ENCODE measurements around the gene CELF3. TPM values are rescaled to one million over a fixed set of nuclear protein-coding genes. Genes with fewer than 3 reads are reported as not detected.
A peak's percentile ranks its signal among the peaks of the same experiment; 100 is the strongest.

Gene CELF3
- total and polyA plus RNA-seq, 2 of the 13 experiments (the other 11 are each of a cell fraction or from before 2014, with no cell fraction given): not detected

- TF ChIP-seq, protein P1, sequence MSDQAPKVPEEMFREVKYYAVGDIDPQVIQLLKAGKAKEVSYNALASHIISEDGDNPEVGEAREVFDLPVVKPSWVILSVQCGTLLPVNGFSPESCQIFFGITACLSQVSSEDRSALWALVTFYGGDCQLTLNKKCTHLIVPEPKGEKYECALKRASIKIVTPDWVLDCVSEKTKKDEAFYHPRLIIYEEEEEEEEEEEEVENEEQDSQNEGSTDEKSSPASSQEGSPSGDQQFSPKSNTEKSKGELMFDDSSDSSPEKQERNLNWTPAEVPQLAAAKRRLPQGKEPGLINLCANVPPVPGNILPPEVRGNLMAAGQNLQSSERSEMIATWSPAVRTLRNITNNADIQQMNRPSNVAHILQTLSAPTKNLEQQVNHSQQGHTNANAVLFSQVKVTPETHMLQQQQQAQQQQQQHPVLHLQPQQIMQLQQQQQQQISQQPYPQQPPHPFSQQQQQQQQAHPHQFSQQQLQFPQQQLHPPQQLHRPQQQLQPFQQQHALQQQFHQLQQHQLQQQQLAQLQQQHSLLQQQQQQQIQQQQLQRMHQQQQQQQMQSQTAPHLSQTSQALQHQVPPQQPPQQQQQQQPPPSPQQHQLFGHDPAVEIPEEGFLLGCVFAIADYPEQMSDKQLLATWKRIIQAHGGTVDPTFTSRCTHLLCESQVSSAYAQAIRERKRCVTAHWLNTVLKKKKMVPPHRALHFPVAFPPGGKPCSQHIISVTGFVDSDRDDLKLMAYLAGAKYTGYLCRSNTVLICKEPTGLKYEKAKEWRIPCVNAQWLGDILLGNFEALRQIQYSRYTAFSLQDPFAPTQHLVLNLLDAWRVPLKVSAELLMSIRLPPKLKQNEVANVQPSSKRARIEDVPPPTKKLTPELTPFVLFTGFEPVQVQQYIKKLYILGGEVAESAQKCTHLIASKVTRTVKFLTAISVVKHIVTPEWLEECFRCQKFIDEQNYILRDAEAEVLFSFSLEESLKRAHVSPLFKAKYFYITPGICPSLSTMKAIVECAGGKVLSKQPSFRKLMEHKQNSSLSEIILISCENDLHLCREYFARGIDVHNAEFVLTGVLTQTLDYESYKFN (CRISPR knock-in tag; conservative IDR thresholded peaks at IDR 0.05): peak; percentile 88
- no peak for TF ChIP-seq MAFK (conservative IDR thresholded peaks at IDR 0.05 in 1 of 2, IDR thresholded peaks at IDR 0.05 in 1 of 2; ENCODE audit: low read length in 2 of 2)
- no peak for TF ChIP-seq TBL1XR1 (IDR thresholded peaks at IDR 0.05; ENCODE audit: borderline replicate concordance, low read length, partially characterized antibody)
- TF ChIP-seq ZBTB10 (CRISPR knock-in tag; IDR thresholded peaks at IDR 0.05; ENCODE audit: borderline replicate concordance): peak; percentile 92; the same call in 1 of the 2 replicates
- TF ChIP-seq ZNF772 (CRISPR knock-in tag; IDR thresholded peaks at IDR 0.05): no peak
- TF ChIP-seq SP1 (IDR thresholded peaks at IDR 0.05): no peak
- no peak for TF ChIP-seq SP1 (CRISPR knock-in tag; IDR thresholded peaks at IDR 0.05)
Measured at GRCh38 chr1:151703813-151704212, 12.8 kb downstream of the CELF3 start (continued).

DNA sequence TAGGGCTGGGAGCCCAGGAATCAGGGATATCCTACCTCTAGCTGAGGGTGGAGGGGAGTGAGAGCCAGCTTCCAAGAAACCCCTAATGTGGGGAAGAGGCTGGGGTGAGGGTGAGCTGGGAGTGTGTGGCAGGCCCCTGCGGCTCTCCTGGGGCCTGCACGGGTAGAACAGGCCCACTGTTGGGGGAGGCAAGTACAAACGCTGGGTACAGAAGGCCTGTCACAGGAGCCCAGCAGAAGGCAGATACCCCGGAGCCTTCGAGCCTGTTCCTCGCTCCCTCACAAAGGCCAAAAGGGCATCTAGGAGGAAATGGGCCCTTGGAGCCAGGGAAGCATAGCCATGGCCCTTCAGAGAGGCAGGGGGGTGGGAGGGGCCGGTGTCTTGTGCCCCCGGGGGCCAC, 13.7 kb downstream of the CELF3 start:
- in situ Hi-C loops (cut with HindIII; ENCODE audit: extremely low pct_ligation_motif_present, low pct_unique_long_range_greater_than_20kb): no loop called here
- ATAC-seq: peak; percentile 10; the same call in 1 of the 3 replicates
- TF ChIP-seq ZNF441 (CRISPR knock-in tag; IDR thresholded peaks at IDR 0.05; ENCODE audit: borderline replicate concordance): no peak
- no peak for TF ChIP-seq YY1 (IDR thresholded peaks at IDR 0.05; ENCODE audit: insufficient read depth, insufficient replicate concordance, low read depth, low read length)
- TF ChIP-seq TMF1 (CRISPR knock-in tag; IDR thresholded peaks at IDR 0.05; ENCODE audit: low read depth): no peak
- TF ChIP-seq E2F5 (CRISPR knock-in tag; conservative IDR thresholded peaks at IDR 0.05): no peak
- TF ChIP-seq, protein P2, sequence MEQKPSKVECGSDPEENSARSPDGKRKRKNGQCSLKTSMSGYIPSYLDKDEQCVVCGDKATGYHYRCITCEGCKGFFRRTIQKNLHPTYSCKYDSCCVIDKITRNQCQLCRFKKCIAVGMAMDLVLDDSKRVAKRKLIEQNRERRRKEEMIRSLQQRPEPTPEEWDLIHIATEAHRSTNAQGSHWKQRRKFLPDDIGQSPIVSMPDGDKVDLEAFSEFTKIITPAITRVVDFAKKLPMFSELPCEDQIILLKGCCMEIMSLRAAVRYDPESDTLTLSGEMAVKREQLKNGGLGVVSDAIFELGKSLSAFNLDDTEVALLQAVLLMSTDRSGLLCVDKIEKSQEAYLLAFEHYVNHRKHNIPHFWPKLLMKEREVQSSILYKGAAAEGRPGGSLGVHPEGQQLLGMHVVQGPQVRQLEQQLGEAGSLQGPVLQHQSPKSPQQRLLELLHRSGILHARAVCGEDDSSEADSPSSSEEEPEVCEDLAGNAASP (CRISPR knock-in tag; IDR thresholded peaks at IDR 0.05; ENCODE audit: borderline replicate concordance): no peak

More for the DNA sequence above, 13.7 kb downstream of the CELF3 start:
- WGBS (ENCODE audit: low lambda C conversion rate): 55% methylated on average over 7 of the region's 8 CpGs
- CTCF ChIA-PET (ENCODE audit: low intra/inter-chr PET ratio, low total read pairs): no interaction called here
- peaks cover 55% of the 10 kb centered on the region for H3K4me1 ChIP-seq (ENCODE audit: insufficient read depth, low read length)
- BruUV-seq (replicated peaks): no TSS peak
- DNase-seq (ENCODE audit: low spot score) (no peak), FAIRE-seq (no peak)
- intact Hi-C loops (cut with micrococcal nuclease; ENCODE audit: unreplicated experiment): no loop called here
- no peak overlapping the region for H3K4me3 ChIP-seq (replicated peaks in 1 of 3; ENCODE audit: insufficient read depth in 1 of 3, low read depth in 2 of 3, low read length in 3 of 3)
- H2AFZ ChIP-seq (ENCODE audit: low read length): no peak overlapping the region
- H3K79me2 ChIP-seq (ENCODE audit: insufficient read depth, low read length): no peaks in the 10 kb centered on the region
- POLR2A ChIA-PET: no interaction called here
- H3K27ac ChIP-seq (ENCODE audit: extremely low read length, insufficient read depth, low read length): no peak overlapping the region
- no peaks in the 10 kb centered on the region for H4K20me1 ChIP-seq (ENCODE audit: insufficient read depth, low read length)
- H3K9ac ChIP-seq (ENCODE audit: insufficient read depth, low read depth, low read length): no peak overlapping the region
- no peaks in the 10 kb centered on the region for H3K9me3 ChIP-seq (ENCODE audit: low read length)
- H3K27me3 ChIP-seq (ENCODE audit: control insufficient read depth in 1 of 2, insufficient read depth in 2 of 2, low read length in 2 of 2): no peaks in the 10 kb centered on the region
- no peak overlapping the region for H3K4me2 ChIP-seq (ENCODE audit: low read depth, low read length)
- H3K36me3 ChIP-seq (replicated peaks in 1 of 2; ENCODE audit: control insufficient read depth in 1 of 2, insufficient read depth in 2 of 2, low read length in 2 of 2): peaks cover 6 to 13% of the 10 kb centered on the region in 2 experiments; a peak in 3 of 5 replicates
